Cardiac fibroblast (primary cell): ENCODE measurements around the gene ZDHHC1.

ENCODE experiments used
- DNase-seq, 2 donors: peaks; one replicate each; pipeline versions ENCODE4 v3.0.0 to v3.0.0-alpha.2; 2010; ENCODE audit warnings: low read depth in 2 of 2
- H3K4me3 ChIP-seq, 2 donors: replicated peaks in 1 of 2; 1 replicate in 1 of 2; 2 replicates in 1 of 2; pipeline ENCODE4 v1.5.1; 2011; ENCODE audit warnings: low read depth in 2 of 2, low read length in 2 of 2, mild to moderate bottlenecking in 2 of 2, moderate library complexity in 1 of 2
- TF ChIP-seq, protein P1 (sequence below): IDR thresholded peaks from one replicate; pipeline ENCODE4 v1.5.1; 2011; ENCODE audit warnings: low read depth, mild to moderate bottlenecking, low read length, inconsistent platforms

ZDHHC1 gene

DNA sequence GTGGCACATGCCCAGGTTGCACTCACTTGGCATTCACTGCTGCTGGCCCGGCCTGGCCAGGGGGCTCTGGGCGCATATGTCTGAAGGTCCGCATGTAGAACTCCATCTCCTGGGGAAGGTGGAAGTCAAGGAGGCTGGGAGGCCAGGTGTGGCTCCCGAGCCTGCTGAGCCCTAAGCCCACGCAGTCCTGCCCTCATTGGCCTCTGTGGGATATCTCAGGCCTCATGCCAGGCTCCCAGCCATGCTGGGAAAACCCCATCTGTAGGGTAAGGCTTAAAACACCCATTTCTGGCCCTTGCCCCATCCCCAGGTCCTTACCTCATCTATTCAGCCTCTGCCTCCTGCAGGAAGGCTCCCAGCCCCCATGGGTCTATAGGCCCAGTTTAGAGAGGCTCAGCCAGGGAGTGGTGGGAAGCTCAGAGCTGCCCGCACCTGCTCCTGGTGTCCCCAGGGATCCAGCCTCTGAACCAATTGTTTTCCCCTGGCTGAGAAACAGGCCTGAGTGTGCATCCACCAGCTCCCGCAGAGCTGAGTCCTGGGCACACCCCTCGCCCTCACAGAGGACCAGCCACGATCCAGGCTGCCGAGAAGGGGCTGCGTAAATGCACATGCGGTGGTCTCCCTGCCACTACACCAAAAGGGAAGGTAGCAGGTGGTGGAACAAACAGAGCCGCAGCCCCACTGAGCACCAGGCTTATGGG, 20.7 kb downstream of the ZDHHC1 start:
- DNase-seq: peak in 1 of 2 donors; percentile 49
- no peak overlapping the region for H3K4me3 ChIP-seq
- TF ChIP-seq, protein P1, sequence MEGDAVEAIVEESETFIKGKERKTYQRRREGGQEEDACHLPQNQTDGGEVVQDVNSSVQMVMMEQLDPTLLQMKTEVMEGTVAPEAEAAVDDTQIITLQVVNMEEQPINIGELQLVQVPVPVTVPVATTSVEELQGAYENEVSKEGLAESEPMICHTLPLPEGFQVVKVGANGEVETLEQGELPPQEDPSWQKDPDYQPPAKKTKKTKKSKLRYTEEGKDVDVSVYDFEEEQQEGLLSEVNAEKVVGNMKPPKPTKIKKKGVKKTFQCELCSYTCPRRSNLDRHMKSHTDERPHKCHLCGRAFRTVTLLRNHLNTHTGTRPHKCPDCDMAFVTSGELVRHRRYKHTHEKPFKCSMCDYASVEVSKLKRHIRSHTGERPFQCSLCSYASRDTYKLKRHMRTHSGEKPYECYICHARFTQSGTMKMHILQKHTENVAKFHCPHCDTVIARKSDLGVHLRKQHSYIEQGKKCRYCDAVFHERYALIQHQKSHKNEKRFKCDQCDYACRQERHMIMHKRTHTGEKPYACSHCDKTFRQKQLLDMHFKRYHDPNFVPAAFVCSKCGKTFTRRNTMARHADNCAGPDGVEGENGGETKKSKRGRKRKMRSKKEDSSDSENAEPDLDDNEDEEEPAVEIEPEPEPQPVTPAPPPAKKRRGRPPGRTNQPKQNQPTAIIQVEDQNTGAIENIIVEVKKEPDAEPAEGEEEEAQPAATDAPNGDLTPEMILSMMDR: no peak

DNA sequence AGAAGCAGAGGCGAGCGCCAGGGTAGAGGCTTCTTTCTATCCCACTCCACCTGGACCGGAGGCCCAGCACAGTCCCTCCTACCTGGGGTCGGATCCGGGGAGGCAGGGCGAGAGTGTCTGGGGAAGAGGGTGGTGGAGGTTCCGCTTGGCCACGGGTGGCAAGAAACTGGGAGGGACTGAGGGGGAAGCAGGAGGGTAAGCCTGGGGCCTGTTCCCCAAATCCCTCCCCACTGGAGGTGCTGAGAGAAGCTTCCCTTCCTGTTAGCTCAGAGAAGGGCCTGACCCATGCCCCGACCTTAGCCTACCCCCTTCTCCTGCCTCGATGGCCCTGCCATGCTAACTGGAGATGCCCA, 21.2 kb downstream of the ZDHHC1 start:
- no peak for DNase-seq
- TF ChIP-seq, protein P1: no peak
- no peak overlapping the region for H3K4me3 ChIP-seq

DNA sequence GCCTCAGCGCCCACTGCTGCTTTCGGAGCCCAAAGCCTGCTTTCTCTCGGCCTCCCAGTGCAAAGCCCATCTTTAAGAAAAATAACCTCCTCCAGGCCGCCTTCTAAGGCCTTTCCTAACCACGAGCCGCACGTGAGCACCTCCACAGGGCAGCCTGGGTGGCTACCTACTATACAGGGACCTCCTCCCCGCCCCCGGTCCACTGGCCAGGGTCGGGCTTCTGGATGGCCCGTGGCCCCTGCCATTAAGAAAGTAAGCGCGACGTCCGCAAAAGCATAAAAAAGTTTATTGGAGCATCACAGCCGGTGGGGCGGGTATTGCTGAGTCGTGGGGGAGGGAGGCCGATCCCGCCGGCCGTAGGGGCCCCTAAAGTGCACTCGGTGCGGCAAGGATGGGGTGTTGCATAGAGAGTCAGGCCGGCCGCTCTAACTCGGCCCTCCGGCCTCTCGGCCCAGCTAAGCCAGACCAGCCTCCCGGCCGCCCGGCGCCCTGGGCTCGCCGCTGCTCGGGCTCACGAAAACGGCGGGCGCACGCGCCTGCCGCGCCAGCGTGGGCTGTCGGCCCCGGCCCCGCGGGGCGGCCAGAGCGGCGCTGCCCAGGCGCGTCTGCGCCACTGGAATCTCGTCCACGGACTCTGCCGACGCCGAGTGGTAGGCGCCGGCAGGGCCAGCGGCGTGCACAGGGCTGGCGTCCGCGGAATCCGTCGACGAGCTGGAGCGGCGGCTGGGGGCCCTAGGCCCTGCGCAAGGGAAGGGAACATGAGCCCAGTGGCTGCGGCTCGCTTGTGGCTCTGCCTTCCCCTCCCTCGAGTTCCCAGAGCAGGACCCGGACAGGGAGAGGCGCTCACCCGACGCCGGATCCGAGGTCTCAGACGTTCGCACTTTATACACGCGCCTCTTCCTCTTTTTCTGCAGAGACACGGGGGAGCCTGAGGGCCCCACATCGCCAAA, 21.8 kb downstream of the ZDHHC1 start:
- no peak overlapping the region for H3K4me3 ChIP-seq
- DNase-seq: no peak
- TF ChIP-seq, protein P1: no peak

DNA sequence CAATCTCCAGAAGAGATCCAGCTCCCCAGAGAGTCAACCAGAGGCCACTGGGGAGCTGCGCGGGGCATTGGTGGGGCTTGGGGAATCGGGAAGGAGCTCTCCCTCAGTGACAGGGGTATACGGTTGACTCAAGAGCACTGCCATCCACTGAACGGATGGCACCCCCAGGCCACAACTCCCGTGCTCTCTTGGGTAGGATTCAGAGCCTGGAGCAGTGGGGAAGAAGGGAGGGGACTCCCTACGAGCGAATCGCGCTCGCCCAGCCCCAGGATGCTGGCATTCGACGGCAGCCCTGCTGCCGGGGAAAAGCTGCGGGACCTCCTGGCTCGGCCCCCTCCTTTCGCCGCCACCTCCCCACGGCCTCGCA, 22.5 kb downstream of the ZDHHC1 start:
- peak overlapping the region in 1 of 2 donors; percentile 21 for H3K4me3 ChIP-seq
- TF ChIP-seq, protein P1: no peak
- no peak for DNase-seq

DNA sequence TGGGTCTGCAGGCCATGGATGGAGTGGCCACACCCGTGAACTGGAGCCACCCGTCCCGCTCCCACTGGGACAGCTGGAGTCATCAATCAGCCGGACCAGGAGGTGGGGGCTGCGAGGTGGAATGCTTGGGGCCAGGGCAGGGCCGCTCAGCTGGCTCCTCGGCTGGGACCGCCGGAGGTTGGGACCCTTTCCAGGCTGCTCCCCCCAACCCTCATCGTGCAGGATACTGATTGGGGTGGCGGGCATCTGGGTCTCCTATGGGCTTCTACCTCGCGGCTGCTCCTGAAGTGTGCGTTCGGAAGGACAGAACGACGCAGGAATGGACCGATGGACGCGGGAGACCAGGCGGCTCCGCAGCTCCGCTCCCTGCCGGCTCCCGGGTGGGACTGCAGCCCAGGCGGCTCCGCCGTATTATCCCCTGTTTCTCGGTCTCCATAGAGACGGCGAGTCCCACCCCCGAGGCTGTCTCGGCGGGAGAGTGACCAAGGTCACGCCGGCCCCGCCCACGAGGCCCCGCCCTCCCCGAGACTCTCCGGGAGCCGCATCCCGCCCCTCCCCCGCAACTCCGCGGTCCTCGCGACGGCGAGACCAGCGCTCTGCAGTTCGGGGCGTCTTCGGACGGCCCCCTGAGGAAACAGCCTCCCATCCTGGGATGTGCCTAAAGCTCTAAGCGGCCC, 23.0 kb downstream of the ZDHHC1 start, which contains the start of gene TPPP3:
TSS of gene TPPP3 (minus strand) at position 388 of the 677 bp plus-strand sequence. CDS start 2,387 bp downstream, outside the sequence.
- peak within 1 kb of the TSS; percentile 21 for H3K4me3 ChIP-seq
- peak; percentile 71 to 85 for DNase-seq
- TF ChIP-seq, protein P1: peak; percentile 75

DNA sequence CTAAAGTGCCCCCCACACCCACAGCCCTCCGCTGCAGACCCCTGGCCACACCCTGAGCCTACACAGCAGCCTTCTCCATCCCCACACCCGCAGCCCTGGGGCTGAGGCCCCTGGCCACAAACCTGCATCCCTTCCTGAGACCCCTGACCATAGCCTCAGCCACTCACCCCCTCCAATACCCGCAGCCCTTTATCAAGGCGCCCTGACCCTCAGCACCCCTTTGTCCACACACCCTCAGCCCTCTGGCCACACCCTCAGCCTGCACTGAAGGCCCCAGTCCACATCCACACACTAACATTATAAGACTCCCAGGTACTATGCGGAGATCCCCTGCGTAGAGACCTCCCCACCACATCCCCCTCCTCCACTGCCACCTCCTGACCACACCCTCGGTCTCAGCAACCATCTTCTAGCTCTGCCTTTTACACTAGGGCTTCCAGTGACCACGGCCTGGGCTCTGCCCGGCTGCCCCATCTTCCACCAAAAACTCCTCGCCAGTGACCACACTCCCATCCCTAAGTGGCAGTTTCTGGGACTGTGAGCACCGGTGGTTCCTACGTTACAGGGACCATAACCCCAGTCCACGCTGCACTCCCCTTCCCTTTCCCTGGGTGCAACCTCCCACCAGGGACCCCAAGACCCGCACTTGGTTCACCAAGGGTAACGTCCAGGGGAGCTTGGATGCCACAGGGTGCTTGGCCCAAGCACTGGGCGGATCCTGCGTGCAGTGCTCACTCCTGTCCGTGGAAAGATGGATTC, 23.8 kb downstream of the ZDHHC1 start:
- TF ChIP-seq, protein P1: no peak
- DNase-seq: no peak
- peak overlapping the region in 1 of 2 donors; percentile 21 for H3K4me3 ChIP-seq
